GM18507 (cell line): Measurements from ENCODE around the gene CLDN5.

ENCODE experiments used
- DNase-seq: peaks from one replicate; pipeline ENCODE4 v3.0.0; 2011; ENCODE audit warnings: low read depth; ENCODE audit not compliant: insufficient read length; ENCODE audit errors: extremely low spot score
- FAIRE-seq: peaks from 2 replicates; lab custom pipeline; 2011; peaks lifted over from hg19 to GRCh38; lab: Jason Lieb, UNC

CLDN5 gene

DNA sequence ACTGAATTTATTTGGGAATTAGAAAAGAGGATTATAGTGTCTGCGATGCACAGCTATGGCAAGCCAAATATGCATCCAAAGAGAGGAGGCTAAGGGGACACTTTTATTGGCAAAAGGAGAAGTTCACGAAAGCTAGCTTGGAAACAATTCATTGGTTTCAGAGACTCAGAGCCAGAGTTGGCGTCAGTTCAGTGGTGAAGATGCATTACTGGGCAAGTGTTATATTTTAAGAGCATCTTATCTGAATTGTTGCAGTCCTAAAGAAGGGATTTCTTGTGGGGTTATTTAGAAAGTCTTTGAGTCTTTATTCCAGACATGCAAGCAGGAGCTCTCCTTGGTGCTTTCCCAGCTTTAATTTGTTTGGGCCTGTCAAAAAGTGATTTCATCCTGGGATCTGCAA, 15.0 kb downstream of the CLDN5 start:
- DNase-seq (no peak), FAIRE-seq (no peak)

DNA sequence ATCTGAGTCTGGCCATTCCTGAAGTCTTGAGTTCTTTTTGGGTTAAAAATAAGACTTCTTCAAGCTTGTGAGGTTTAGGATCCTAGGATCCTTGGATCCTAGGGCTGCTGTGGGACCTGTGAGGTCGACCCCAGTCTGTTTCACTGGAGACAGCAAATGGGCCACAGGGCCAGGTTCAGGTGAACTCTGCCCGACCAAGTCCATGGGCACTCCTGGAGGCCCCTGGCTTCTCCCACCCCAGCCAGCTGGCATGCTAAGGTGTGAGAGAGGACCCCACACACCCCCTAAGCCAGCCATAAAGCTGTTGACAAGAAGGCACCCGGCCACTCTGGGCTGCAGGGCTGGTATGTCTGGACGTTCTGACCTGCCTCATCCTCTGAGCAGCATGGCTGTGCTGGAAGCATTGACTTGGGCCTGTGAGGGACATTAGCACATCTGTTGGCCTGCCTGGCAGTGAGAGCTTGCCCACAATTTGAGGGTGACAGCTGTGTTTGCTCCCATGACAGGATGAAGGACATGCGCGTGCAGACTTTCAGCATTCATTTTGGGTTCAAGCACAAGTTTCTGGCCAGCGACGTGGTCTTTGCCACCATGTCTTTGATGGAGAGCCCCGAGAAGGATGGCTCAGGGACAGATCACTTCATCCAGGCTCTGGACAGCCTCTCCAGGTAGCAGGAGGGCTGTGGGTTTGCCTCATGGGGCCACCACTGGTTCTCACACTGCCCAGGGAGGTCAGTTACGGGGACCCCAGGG, 16.0 kb downstream of the CLDN5 start:
- FAIRE-seq (no peak), DNase-seq (no peak)

DNA sequence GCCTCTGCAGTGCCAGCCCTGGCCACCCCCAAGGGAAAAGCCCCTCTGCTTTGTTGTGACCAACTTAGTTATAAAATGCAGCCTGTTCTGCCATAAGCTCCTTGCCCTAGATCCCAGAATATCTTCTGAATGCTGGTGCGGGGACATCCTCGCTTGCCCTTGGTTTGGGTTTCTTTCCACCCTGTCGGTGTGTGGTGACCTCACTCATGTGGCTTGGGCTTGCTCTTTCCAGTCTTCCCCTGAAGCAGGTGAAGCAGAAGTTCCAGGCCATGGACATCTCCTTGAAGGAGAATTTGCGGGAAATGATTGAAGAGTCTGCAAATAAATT, 16.7 kb downstream of the CLDN5 start:
- DNase-seq (no peak), FAIRE-seq (no peak)

DNA sequence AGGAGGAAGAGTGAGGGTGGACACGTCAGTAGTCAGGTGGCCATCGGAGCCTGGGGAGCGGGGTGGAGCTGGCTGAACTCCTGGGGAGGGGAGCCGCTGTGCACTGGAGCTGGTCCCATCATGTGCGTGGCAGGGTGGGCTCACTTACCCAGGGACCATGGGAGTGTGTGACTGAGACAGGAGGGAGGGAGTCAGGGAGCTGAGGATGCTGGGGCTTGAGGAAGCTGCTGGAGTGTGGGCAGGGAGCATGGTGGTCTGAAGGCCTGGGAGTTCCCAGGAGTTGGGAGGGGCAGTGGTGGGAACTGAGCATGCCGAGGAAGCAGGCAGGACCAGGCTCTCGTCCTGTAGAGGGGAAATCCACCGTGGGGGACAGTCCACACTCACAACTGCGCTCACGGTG, 18.0 kb downstream of the CLDN5 start:
- DNase-seq (no peak), FAIRE-seq (no peak)

DNA sequence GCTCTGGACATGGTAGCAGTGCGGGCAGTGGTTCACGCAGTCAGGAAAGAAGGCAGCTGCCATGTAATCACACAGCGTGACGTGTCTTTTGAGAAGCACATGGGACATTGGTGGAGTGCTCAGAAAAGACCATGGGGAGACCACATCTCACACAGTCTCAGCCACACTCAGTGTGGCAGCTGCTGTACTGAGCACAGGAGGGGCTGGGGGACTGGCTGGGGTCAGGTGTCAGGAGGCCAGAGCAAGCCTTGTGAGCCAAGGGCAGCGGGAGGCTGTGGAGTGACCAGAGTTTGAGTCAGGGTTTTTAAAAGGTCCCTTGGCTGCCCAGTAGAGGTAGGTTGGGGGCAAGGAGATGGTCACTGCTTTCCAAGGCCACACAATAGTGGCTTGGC, 18.5 kb downstream of the CLDN5 start:
- no peak for DNase-seq
- FAIRE-seq: no peak

DNA sequence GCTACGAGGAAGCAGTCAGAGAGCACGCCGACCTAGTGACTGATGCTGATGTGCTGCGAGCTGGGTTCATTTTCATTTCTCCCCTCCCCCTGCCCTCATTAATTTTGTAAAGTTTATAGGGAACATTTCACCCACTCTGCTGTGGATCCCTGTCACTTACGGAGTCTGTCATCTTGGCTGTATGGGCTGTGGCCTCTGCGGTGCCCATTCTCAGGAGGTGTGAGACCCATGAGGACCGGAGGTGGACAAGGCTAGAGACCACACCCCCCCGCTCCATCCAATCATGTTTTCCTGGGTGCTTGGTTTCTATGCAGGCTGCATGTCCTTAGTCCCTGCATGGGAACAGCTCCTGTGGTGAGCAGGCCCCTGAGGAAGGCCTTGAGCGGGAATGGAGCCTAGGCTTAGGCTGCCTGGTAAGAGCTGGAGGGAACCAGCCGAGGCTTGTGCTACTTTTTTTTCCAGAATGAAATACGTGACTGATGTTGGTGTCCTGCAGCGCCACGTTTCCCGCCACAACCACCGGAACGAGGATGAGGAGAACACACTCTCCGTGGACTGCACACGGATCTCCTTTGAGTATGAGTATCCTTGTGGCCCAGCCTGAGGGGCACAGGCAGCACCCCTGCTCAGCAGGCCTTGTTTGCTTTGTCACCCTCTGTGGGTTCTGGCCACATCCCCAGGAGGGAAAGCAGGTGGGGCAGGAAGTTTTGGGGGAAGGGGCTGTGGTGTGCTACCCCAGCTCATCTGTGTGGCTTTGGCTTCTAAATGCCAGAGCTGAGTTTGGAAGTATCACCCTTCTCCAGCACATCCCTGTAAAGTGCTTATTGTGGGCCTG, 19.1 kb downstream of the CLDN5 start:
- FAIRE-seq: no peak
- no peak for DNase-seq

DNA sequence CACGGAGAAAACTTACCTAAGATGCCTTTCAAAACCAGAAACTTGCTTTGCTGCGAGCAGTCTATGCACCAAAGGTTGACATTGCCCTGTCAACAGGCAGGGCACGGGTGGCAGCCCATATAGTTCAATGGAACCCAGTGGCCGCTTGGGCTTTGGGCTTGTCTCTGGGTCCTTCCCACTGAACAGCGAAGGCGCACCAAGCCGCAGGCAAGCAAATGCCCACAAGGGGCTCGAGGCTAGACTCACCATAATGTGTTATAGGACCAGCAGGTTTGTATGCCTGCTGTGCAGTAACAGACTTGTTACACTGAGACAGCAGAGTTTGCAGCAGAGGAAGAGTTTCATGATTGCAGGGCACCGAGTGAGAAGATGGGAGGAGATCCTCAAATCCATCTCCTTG, 20.3 kb downstream of the CLDN5 start:
- no peak for DNase-seq
- no peak for FAIRE-seq

DNA sequence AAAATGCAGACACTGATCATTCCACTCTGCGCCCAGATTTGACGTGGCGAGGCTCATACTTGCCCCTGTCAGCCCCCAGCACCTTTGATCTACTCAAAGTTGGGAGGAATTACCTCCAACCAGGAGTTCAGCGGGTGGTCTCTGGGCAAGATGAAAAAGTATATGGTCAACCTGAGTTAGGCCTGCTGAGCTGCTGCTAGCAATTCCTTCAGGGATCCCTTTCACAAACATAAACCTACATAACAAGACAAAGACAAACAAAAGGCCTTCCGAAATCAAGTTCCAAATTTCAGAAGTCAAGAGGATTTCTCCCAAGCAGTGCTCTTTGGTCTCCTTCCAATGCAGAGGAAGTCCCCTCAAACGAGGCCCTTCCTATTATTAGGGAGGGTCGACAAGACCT, 20.8 kb downstream of the CLDN5 start:
- FAIRE-seq (no peak), DNase-seq (no peak)

DNA sequence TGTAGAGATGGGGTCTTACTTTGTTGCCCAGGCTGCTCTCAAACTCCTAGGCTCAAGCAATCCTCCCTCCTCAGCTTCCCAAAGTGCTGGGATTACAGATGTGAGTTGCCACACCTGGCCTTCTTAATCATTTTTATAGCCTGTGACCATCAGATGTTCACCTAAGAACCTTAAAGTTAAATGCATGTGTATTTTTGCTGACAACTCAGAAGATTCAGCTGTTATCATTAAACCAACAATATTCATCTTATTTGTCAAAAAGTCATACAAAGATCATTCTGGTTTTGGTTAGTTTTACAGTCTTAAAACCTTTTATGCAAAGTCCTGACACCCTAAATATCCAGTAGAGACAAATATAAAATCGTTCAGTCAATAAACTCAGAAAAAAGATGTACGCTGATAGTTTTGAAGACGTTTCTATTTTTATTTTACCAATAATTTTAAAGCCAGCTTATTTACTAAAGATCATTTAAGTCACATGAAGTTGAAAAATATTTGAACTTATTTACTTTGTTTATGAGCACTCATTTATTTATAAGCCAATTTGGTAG, 22.2 kb downstream of the CLDN5 start:
- no peak for FAIRE-seq

DNA sequence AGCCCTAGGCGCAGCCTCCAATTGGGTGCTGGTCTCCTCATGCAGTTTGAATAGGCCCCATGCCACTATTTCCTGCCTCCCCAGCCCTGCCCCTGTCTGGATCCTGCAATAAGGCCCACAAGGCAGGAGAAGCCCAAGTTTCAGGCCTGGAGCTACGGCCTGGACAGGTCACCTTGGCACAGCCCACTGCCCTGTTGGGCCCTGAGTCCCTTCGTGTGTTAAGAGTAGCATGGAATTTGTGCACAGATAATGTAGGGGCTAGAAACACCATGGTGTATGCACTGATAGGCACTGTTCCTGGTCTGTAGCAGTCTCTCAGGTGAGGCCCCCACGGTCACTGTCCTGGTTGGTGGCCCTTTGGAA, 24.3 kb downstream of the CLDN5 start:
- DNase-seq (no peak), FAIRE-seq (no peak)

More for the DNA sequence above, 22.2 kb downstream of the CLDN5 start:
- no peak for DNase-seq

DNA sequence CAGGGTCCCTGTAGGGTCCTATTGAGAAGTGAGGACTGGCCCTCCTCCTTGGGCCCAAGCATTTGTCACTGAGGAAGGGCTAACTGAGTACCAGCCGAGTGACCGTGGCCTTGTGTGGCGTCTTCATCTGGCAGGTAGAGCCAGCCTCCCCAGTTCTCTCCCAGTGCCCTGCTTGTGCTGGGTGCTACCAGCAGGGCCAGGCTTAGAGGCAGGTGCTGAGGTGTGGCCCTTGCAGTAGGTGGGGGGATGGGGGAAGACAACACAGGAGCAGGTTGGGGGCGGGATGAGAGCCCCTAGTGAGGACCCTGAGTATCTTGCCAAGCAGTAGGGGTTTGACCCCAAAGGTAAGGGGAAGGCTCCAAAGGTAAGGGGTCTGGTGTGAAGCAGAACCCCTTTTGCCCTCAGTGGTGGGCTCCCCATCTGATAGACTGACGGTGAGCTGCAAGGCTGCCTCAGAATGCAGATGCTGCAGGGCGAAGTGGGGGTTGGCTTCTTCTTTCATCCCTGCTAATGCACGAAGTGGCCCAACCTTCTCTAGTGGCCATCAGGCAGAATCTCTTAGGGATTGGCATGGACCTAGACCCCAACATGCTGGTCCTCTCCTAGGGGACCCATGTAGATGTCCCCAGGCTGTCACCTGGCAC, 24.9 kb downstream of the CLDN5 start:
- DNase-seq: no peak
- FAIRE-seq: no peak

DNA sequence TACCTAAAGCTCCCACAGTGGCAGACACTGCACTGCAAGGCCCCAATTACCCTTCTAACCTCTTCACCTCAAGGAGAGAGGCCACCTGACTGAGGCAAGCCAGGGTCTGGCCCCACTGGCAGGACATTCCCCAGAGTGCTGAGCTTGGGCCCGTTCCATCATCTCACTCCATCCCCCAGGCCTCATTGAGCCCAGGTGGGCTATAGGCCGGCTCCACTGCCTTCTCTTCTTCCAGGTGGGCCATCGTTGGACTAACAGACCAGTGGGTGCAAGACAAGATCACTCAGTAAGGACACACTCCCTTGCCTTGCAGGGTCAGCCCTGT, 25.4 kb downstream of the CLDN5 start:
- FAIRE-seq (no peak), DNase-seq (no peak)

DNA sequence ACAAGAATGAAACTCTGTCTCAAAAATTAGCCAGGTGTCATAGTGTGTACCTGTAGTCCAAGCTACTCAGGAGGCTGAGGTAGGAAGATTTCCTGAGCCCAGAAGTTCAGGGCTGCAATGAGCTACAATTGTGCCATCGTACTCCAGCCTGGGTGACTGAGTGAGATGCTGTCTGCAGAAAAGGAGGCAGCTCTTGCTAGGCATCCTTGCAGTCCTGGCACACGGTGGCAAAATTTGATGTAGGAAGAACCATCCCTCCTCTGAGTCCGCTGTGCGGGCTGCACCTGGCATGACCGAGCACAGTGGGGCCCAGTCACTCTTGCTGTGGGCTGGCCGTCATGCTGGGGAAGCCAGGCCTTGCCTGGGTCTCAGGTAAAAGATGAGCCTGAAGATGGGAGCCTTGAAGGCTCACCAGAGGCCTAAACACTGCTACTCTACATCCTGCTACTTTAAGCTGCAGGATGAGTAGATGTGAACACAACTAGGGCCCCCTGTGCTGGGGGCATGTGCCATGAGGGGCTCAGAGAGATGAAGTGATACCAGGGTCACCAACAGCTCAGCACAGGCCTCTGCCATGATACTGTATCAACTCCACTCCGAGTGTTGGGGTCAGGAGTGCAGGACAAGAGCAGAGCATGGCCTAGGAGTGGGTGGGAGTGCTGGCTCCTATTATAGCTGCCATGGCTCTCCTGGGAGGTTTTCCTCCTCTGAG, 25.9 kb downstream of the CLDN5 start:
- DNase-seq (no peak), FAIRE-seq (no peak)

DNA sequence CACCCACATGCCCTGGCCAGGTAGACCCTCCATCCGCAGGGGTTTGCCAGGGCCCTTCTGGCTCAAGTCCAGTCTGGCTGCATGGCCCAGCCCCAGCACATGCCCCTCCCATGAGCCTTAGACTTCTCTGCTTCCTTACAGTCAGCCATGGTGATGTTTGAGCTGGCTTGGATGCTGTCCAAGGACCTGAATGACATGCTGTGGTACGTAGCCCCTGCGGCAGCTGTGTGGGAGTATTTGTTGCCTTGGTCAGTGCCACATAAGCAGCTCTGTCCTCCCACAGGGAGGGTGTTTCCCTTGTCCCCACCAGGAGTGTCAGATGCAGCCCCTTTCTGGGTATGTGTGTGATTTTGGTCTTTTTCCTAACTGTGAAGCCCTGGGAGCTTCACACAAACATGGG, 27.0 kb downstream of the CLDN5 start:
- FAIRE-seq (no peak), DNase-seq (no peak)

DNA sequence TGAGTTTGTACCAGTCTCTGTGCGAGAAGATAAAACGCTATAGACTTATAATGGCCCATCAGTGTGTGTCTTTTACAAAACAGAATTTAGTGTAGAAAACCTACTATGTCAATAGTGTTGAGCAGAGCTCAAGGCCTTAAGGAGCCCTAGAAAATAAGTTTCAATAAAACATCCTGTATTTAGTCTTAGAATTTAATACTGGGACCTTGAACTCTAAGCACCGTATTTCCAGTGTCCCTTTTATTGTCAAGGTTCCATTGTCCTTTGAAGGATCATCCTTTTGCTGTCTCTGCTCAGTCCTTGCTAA, 27.9 kb downstream of the CLDN5 start:
- DNase-seq (no peak), FAIRE-seq (no peak)

DNA sequence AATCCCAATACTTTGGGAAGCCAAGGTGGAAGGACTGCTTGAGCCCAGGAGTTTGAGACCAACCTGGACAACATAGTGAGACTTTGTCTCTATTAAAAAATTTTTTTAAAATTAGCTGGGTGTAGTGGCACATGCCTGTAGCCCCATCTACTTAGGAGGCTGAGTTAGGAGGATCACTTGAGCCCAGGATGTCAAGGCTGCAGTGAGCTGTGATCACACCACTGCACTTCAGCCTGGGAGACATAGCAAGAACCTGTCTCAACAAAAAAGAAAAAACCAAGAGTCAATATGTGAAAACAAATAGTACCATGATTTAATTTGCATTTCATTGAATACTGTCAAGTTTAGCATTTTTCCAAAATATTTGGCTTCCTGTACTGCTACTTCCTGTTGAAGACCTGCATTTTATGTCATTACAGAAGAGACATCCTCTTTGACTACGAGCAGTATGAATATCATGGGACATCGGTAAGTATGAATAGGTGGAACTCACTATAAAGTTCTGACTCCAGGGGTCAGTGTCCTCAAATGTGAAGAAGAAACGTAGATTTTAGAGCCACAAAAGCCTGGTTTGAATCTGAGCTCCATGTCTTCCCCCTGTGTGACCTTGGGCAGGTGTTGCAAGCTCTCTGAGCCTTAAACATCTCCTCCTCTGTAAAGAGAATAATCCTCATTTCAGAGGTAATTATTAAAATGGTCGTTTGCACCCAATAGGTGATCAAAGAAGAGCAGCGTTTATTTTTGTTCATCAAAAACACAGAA, 28.5 kb downstream of the CLDN5 start:
- FAIRE-seq: no peak
- no peak for DNase-seq

DNA sequence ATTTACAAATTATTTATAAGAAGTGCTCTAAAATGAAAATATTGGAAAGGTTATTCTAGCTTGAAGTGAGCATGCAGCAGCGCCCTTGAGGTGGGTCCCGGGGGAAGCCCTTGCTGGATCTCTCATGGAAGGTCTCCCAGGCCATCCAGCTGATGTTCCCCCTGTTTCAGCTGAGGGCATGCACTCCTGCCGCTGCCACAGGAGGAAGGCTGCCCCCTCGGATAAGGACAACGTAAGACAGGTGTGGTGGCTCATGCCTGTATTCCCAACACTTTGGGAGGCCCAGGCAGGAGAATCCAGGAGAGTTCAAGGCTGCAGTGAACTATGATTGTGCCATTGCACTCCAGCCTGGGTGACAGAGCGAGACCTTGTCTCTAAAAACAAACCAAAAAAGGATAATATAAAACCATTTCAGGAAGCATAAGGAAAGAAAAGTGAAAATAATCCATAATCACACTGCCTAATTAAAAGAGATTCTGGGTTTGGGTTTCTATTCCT, 29.5 kb downstream of the CLDN5 start:
- DNase-seq (no peak), FAIRE-seq (no peak)

DNA sequence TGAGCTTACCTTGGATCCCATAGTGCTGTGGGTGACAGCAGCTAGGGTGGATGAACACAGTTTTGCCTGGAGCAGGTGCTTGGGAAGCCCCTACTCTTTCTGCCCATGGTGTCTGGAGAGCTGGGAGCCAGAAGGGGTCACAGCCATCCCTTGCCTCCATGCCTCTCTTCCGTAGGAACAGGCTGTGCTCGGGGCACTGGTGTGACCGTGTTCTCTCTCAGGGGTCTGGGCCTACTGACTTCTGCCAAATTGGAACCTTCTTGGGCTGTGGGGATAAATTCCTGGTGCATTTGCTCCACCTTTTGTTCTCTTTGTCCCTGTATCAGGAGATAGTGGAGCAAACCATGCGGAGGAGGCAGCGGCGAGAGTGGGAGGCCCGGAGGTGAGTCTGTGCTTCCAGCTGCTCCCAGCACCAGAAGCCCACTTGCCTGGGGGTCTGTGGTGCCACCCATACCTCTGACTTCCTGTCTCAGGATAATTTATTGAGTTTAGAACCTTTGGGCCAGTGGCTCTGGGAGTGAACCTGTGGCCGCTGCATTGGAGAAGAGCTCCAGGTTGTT, 30.1 kb downstream of the CLDN5 start:
- DNase-seq (no peak), FAIRE-seq (no peak)

DNA sequence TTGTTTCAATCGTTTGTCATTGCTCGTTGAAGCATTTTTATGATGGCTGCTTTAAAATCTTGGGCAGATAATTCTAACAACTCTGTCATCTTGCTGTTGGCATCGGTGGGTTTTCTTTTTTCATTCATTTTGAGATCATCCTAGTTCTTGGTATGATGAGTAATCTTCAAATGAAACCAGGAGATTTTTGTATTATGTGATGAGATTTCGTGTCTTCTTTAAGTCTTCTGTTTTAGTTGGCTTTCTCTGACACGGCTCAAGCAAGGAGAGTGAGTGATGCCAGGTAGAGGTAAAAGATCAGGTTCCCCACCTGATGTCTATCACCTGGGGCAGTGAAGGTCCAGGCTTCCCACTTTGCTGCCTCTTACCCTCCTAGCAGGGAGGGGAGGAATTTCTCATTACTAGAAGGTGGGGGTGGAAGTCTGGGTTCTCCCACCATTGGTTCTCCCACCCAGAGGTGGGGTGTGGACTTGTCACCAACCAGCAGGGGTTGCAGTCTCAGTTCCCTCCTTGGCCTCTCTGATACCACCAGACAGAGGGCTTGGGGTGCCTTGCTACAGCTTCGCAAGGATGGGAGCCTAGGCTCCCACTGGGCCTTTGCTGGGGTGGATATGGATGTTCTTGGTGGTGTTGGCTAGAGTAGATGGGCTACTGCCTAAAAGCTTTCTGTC, 31.6 kb downstream of the CLDN5 start:
- DNase-seq (no peak), FAIRE-seq (no peak)
